Amygdala (tissue), 56 donors: ENCODE measurements around the gene RFK.
A peak's percentile ranks its signal among the peaks of the same experiment; 100 is the strongest.

Experiments
- DNase-seq, 56 donors: peaks; one replicate each; lab custom pipeline; 2025; lab: John Stamatoyannopoulos, UW

RFK gene

DNA sequence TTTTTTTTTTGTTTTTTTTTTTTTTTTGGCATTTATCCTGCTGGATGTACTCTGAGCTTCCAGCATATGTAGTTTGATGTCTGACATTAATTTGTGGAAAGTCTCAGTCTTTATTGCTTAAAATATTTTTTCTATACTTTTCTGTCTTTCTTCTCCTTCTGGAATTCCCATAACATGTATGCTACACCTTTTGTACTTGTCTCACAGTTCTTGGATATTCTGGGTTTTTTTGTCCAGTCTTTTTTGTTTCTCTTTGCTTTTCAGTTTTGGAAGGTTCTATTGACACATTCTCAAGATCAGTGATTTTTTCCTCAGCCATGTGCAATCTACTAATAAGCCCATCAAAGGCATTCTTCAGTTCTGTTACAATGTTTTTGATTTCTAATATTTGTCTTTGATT is 19.4 kb upstream of the RFK start:
- no peak for DNase-seq

DNA sequence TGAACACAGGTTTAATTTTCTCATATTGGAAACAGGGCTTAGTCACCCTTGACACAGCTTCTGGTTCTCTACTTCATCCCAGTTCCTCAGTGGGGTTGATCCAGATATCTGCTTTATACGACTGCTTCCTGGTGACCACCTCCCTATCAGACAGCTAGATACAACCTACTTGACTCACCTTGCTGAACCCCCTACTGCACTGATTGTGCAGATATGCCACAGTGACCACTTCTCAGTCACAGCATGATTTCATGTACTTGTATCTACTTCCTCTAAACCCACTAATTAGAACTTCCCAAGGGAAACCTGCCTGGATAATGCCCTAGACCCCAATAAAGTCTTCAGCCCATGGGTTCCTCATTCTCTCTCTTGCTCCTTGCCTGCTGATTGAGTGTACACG is 18.4 kb upstream of the RFK start:
- DNase-seq = no peak

DNA sequence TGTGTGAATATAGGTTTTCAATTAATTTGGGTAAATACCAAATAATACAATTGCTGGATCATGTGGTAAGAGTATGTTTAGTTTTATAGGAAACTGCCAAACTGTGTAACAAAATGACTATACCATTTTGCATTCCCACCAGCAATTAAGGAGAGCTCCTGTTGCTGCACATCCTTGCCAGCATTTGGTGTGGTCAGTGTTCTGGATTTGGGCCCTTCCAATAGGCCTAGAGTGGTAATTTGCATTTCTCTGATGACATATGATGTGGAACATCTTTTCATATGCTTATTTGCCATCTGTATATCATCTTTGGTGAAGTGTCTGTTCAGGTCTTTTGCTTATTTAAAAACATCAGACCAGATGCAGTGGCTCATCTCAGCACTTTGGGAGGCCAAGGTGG is 11.6 kb upstream of the RFK start:
- DNase-seq = no peak

DNA sequence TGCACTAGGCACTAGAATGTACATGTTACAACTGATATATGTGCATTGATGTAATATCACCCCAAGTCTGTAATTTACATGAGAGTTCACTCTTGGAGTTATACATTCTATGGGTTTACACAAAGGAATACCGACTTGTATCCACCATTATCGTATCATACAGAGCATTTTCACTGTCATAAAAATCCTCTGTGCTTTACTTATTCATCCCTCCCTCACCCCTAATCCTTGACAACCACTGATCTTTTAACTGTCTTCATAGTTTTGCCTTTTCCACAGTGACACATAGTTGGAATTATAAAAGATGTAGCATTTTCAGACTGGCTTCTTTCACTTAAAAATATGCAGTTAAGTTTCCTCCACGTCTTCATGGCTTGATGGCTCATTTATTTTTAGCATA is 11.1 kb upstream of the RFK start:
- DNase-seq = no peak

DNA sequence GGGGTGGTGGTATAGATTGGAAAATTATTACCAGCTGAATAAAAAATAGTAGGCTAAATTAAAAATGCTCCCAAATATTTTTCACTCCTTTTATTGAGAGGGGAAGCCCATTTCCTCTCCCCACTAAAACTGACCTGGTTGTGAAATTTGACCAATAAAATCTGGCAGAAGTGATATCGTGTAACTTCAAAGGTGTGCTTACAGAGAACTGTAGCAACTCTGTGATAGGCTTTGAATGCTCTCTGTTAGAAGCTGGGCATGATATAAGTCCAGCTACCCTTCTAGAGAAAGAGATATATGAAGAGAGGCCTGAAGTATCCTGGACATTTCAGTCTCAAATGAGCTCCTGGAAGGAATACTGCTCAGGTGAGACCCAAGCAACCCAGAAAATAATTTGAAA is 10.2 kb upstream of the RFK start:
- DNase-seq = no peak

DNA sequence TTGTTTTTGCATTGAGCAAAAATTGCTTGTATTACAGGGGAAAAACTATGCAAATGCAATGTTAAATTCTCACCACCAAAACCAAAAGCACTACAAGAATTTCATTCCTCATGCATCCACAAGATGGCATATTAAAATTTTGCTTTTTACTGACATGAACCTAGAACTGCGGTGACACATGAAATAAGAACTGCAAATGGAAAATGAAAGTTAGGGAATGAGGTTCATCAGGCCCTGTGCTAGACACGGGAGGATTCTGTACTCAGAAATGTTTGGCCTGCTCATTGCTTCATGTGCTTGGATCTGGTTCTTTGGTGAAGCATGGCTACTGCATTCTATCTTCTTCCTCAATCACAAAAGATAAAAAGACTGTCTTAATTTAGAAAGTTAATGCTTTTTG is 9.1 kb upstream of the RFK start:
- DNase-seq = no peak

DNA sequence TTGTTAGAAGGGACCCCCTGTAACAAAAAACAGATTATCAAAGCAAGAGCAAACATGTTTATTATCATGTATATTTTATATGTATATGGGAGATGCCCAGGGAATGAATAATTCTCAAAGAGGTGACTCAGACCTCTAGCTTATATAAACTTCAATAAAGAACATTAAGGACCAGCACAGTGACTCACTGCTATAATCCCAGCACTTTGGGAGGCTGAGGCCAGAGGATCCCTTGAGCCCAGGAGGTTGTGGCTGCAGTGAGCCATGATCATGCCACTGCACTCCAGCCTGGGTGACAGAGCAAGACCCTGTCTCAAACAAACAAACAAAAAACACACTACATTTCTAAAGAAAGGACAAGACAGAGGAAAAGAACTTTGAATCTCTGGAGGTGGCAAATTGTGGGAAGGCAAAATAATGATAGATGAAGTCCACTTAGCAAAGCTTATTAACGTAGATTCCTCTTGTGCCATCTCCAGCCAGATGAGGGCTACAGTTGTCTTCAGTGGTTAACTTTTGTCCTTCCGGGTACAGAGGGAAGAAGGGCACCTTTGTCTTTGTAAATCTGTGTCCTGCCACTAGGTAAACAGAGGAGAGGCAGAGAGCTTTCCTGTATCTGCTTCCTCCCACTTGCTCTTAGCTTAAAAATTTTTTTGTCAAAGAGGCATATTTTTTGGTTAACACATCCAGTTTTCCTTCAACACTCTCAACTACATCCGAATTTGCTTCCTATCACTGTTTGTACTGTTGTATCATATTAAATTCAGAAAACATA is 7.5 kb upstream of the RFK start:
- no peak for DNase-seq

DNA sequence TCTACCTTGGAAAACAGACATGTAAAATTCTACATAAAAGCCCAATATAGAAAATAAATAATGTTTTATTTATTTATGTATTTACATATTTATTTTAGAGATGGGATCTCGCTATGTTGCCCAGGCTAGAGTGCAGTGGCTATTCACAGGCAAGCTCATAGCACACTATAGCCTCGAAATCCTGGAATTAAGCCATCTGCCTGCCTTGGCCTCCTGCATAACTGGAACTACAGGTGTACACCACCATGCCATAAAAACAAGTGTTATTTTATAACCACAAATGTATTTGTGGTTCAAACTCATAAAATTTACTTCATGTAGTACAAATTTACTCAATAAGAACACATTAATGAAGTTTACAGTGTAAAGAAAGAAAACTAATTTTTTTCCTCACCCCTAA is 7.0 kb upstream of the RFK start:
- no peak for DNase-seq

DNA sequence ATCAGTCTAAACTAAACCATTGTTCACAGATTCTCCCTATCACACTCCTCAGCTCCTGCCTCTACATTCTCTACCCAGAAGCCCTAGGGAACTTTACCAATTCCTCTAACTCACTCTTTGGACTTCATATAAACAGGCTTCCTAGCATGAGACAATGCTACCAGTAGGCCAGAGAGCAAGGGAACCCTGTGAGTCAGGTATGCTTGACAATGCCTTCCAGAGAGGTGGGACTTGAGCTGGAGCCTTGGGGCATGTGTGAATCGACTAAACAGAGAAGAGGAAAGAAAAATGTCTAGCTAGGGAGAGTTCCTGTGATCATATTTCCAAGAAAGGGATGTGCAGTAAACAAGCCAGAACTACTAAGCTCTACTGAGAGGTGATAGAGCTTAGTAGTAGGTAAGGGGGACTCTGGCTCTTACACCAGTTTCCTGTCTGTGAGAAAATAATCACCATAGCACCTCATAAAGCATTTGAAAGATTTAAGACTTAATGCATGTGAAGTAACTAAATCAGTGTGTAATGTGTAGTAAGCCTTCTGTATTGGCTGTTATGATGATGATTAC is 6.4 kb upstream of the RFK start:
- DNase-seq = no peak

DNA sequence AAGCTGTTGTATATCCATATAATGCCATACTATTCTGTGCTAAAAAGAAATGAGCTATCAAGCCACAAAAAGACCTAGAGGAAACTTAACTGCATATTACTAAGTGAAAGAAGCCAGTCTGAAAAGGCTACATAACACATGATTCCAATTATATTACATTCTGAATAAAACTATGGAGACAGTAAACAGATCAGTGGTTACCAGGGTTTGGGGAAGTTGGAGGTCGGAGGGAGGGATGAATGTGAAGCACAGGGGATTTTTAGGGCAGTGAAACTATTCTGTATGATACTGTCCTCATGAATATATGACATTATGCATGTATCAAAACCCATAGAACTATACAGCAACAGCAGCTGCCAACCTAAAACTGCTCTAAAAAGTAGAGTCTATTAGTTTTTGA is 5.6 kb upstream of the RFK start:
- DNase-seq = no peak

DNA sequence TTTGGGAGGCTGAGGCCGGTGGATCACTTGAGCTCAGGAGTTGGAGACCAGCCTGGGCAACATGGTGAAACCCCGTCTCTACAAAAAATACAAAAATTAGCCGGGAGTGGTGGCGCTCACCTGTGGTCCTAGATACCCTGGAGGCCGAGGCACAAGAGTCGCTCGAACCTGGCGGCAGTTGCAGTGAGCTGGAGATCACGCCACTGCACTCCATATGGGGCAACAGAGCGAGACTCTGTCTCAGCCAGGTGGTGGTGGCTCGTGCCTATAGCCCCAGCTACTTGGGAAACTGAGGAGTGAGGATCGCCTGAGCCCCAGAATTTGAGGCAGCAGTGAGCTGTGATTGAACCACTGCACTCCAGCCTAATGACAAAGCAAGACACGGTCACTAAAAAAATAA is 2.4 kb upstream of the RFK start:
- no peak for DNase-seq

DNA sequence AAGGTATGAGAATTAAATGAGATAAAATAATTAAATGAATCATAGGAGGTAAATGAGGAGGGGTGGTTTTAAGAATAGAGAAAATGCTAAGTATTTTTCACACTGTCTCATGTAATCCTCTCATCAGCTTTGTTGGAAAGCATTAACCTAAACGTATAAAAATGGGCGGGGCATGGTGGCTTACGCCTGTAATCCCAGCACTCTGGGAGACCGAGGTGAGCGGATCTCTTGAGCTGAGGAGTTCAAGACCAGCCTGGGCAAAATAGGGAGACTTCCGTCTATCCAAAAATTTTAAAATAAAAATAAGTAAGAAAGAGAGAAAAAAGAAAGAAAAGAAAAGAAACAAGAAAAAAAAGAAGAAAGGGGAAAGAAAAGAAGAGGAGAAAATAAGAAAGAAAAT is 1.9 kb upstream of the RFK start:
- DNase-seq = no peak

DNA sequence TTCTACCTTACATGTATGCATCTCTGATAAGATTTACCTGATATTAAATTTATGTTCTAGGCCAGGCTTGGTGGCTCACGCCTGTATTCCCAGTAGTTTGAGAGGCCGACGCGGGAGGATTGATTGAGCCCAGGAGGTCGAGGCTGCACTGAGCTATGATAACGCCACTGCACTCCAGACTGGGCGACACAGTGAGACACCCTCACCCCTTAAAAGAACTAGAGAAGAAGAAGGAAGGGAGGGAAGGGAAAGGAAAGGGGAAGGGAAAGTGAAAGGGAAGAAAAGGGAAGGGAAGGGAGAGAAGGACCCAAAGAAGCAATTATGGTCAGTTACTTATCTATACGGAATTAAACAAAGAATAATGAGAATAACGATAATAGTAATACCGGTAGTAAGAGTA is 1.2 kb upstream of the RFK start:
- no peak for DNase-seq

DNA sequence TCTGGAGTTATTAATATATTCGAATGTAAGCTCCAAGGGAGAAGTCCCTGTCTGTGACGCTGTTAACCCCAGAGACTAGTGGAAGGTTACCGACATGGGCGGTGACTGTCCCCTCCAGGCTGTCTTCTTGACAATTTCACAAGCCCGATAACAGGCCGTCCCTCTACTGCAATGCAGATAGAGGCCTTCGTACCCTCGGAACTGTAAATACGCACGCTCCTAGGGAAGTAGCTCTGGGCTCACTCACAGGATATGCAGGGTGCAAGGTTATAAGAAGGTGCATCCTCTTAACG is 680 bp upstream of the RFK start:
- peak in 27 of 56 donors; percentile 12 to 79 (median 48) for DNase-seq

DNA sequence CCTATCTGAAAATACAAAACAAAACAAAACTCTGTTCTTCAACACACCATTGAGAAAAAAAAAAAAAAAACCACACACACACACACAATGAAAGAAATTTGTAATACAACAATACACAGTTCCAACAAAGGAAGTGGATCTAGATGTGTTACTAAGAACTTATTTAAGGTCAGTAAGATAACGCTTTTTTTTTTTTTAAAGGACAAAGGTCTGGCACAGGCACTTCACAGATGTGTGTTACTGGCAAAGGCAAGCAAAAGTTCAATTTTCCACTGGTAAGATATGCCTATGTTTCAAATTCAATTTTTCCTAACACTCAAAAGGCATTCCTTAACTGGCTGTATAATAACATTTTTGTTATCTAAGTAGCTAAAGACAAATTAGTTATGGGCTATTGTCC is 3.6 kb downstream of the RFK start:
- DNase-seq = no peak

DNA sequence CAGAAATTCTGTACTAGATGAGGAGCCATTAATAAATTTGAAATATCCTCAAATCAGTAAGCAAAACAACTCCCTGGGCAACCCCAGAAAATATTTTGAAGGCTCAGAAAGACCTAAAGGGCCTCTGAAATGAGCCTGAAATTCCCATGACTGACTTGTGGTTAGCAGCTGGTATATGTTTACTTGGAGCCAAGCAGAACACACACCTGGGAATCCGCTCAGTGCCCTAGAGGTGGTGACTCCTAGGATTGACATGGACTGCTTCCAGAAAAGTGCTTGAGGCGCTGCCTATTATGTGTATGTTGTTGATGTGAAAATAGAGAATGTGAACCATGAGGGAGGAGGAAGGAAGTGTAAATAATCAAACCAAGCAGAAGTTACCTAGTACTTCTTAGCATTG is 14.7 kb downstream of the RFK start:
- no peak for DNase-seq

DNA sequence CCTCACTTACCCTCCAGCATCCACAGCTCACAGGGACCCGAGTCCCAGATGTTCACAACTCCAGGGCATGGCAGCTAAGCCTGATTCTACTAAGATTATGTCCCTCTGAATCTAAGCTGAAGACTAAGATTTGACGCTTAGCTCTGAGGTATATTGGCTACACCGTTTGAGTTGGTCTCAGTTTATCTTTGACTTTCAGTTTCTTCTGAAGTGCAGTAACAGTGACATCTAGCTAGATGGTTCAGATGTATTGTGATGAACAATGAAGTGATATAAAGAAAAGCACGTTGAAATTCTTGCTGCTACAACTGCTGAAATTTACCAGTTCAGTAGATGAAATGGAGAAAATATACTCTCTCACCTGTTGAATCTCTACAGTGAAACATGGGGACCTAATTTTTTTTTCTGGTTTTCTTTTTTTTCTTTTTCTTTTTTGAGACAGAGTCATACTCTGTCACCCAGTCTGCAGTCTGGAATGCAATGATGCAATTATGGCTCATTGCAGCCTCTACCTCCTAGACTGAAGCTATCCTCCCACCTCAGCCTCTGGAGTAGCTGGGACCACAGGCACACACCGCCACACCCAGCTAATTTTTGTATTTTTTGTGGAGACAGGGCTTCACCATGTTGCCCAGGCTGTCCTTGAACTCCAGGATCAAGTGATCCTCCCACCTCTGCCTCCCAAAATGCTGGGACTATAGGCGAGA is 15.7 kb downstream of the RFK start:
- DNase-seq = no peak

DNA sequence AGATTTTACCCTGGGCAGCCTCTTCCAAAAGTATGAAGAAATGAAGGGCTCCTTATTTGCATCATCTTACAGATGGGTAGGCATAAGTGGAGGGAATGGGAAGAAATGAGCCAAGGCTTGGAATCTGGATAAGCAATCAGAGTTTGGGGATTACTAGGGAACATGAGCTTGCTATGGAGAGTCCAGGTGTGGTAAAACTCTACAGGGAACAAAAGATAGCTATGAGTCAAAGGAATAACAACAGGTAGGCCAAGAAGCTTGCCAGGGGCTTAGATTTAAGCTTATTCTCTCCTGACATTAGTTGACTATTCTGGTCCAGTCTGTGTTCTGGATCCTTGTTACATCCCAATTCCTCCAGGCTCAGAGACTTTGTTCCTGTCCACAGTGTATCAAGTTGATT is 16.4 kb downstream of the RFK start:
- DNase-seq = no peak

DNA sequence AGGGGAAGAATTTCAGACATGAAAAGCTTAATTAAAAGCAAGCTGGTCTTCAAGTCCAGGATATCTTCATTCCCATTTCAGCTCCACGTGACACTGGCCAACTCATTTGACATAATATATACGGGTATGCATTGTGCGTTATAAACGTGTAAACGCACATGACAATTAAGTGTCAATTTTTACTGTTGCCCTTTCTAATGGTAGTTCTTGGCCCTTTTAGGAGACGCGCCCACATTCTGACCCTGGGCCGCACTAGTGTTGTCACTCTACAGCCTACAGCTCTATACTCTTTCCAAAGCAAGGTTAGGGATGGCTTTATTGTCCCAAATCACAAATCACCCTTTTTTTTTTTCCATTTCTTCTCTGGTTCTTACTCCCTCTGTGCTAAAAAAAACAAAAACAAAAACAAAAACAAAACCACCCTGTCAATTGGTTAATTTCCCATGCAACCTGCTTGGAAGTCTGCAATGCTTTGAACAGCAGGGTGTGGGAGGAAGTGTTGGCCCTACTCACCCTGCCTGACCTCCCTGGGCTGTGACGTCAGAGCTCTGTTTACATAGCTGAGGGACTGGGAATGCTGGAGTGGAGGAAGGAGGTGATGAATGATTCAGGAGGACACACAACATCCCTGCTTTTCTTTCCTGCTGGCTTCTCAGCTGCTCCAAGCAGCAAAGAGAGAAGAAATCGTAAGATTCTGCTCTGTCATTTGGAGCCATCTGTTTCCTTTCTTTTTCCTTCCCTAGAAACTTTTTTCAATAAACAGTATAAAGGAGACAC is 19.3 kb downstream of the RFK start:
- DNase-seq = peak in 11 of 56 donors; percentile 2 to 54 (median 3)

DNA sequence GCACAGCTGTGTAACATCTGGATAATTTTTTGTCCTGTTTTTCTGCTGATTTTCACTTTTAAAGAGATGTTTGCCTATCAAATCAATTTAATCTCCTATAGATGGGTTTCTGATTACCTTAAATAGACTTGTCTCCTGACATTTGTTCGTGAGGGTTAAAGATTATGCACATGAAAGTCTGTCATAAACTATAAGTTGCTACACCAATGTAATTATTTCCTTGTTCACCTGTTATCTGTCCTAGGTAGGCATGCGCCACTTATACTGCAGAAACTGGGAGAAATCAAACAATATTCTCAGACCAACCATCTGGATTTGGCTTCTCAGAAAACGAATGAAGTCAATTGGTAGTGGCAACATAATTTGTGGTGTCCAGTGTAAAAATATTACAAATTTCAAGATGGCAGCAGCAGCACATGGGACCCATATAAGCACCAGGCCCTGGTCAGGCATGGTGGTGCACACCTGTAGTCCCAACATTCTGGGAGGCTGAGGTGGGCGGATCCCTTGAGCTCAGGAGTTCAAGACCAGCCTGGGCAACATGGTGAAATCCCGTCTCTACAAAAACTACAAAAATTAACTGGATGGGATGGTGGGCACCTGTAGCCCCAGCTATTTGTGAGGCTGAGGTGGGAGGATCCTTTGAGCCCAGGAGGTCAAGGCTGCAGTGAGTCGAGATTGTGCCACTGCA is 20.3 kb downstream of the RFK start:
- DNase-seq = no peak

DNA sequence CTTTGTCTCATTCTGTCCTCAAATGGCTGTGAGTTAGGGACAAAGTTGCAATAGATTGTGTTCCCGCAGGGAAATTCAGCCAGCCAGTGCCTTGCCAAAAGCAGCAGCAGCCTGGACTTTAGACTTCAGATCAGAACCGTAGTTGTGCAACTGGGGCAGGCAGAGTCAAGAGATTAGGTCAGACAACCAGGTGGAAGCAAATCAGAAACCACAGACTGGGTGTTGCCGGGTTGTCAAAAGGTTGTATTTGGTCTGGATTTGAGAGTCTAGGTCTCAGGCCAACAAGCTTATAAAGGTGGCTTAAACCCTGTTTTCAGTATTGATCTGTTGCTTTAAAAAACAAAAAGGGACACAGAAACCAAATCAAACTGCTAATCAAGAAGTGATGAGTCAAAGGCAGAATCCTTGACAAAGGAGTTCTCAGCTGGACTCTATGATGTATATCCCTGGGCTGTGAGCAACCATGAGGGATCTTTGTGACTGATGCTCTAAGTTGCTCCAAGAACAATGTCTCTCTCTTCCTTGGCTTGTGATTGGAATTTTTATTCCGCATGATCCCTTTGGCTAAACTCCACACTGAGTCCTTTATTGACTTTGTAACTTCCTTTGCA is 20.9 kb downstream of the RFK start:
- DNase-seq = no peak
